Hepatocyte (in vitro differentiated cells): Measurements from ENCODE around the gene GPC2.

Source experiments
- CTCF ChIP-seq: fragments of 200-600 bp; sonication (generic); IDR thresholded peaks from 2 replicates; pipeline ENCODE4 v1.5.1; 2016; ENCODE audit warnings: antibody characterized with exemption, mild to moderate bottlenecking; ENCODE audit not compliant: poor library complexity
- EZH2 ChIP-seq: fragments of 200-600 bp; sonication (generic); IDR thresholded peaks from 2 replicates; pipeline ENCODE4 v1.6.1; 2016; ENCODE audit warnings: antibody characterized with exemption, mild to moderate bottlenecking, borderline replicate concordance

DNA sequence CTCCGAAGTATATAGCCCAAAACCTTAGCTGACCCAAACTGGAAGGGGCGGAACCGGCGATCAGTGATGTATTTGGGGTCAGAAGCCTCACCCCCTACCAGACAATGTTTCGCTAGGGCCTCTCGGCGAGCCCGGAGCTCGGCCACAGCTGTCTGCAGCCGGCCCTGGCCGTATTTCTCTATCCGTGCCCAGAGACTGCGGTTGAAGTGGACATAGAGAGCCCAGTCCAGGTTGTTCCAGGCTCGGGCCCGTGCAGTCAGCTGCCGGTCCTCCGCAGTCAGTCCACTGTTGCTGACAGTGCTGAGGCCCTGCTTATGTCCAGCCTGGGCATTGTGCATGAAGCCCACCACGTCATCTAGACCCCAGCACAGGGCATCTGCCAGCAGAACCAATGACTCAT is 17.1 kb downstream of the GPC2 start:
- no peak for TF ChIP-seq CTCF
- no peak for TF ChIP-seq EZH2
